ENCODE results near the gene NCKAP5L.
"Not testable (repeated sequence)": the region's sequence is repeated elsewhere in the genome, so short reads cannot be mapped to it uniquely, and the experiment has no call there.

Gene NCKAP5L

GRCh38 chr12:49776413-49776812 lies 51.8 kb downstream of the NCKAP5L start:
- DNase-seq, result peak; percentile 37

GRCh38 chr12:49773102-49773501 lies 55.1 kb downstream of the NCKAP5L start:
- not testable (repeated sequence) for DNase-seq

GRCh38 chr12:49767333-49767732 lies 60.9 kb downstream of the NCKAP5L start:
- no peak for DNase-seq

GRCh38 chr12:49766115-49766455 lies 62.1 kb downstream of the NCKAP5L start:
- no peak for DNase-seq

DNA sequence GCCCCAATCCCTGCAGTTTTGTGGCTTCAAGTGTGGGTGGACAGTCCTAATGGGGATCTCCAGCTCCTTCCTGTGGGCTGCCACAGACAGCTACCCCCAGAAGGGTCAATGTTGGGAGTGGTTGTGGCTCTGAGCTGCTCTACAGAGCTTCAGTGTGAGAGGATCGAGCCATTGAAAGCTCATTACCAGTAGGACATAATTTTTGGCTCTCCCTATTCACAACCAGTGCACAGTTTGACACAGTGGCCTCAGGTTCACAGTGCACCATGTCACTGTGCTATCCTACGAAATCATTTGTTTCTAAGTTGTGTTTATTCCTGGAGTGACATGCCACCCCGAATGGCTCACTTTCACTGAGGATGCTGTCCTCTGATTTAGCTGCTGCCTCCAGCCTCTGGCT lies 64.1 kb downstream of the NCKAP5L start:
- no peak for DNase-seq

DNA sequence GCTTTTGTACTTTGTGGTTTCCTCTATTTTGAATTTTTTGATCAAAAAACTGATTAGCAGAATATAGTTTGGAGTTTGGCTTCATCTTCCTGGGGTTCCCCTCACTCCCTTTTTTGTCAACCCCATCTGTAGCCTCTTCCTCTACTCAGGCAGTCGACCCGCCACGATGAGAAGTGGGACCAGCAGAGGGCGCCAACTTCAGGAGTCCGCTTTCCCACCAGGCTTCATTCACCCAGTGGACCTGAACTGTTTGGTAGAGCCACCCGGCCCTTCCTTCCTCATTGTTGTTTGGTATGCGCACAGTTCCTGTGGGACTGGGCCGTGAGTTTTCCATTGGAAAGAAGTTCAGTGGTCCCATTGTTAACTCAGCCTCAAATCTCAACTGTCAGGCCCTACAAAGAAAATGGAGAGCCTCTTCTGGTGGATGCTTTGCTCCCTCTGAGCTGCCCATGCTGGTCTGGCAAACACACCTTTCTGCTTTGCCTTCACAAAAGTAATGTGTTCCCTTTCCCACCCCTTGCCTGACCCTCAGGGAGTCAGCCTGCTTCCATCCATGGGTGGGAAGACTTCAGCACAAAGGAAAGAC lies 65.1 kb downstream of the NCKAP5L start:
- DNase-seq, result no peak

DNA sequence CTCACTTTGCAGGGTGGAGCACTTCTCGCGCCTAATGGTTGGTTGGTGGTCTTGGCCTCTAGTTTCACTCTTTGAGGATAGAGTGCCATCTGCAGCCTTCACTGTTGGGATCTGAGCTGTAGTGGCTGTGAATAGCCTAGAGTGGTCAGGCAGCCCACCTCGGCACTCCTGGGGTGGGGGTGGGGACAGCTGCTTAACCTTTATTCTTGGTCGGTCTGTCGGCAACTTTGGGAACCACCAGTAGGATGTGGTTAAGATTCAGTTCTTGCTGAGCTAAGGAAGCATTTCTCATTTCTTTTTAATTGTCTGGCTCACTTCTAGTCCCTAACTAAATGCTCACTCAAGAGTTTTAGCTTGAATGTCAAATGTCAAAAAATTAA lies 65.8 kb downstream of the NCKAP5L start:
- no peak for DNase-seq

DNA sequence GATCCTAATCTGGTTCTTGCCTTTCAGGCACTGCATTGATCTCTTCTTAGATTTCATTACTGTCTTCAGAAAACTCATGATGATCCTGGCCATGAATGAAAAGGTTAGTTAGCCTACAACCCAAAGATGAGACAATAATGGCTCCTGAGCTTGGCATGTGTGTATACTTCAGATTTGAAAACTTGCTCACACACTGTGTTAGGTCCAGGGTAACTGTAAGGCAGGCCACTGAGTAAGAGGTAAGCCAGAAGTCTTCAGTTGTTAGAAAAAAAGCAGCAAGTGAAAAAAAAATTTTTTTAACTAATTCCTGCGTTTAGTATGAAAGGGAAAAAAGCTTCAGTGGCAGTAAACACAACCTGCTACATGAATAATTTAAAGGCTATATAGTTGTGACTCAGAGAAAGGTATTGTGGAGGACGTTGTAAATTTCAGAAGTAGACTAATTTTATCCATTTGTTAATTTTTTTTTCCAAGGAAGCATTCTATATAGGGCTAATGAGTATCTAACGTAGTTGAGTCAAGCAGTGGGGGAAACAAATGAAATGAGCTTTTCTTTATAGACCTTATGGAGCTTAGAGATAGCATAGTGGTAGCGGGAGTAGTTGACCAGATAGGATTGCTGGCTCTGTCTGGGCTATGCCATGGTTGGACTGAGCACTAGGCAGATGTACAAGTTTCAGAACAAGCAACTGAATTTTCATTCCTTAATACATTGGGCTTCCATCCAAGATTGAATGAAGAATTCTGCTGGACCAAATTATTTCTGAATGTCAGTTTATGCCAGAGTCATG lies 66.3 kb downstream of the NCKAP5L start:
- DNase-seq, result no peak

DNA sequence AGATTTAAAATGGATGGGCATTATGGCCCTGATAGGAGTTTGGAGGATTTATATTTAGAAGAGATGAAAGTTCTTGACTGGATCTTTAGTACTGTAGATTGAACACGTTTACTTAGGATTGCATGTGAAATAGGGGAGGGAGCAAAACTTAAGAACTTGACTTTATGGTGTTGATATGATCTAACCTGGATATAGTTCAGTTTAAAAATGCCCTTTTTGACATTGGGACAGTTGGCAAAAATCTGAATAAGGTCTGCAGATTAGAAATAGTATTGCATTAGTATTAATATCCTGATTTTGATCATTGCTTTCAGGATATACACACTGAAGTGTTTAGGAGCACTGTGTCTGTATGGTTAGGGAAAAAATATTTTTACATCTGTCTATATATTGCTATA lies 77.2 kb downstream of the NCKAP5L start:
- DNase-seq, result no peak

- no peak for DNase-seq
Observed at GRCh38 chr12:49750027-49750995, 77.9 kb downstream of the NCKAP5L start.

DNA sequence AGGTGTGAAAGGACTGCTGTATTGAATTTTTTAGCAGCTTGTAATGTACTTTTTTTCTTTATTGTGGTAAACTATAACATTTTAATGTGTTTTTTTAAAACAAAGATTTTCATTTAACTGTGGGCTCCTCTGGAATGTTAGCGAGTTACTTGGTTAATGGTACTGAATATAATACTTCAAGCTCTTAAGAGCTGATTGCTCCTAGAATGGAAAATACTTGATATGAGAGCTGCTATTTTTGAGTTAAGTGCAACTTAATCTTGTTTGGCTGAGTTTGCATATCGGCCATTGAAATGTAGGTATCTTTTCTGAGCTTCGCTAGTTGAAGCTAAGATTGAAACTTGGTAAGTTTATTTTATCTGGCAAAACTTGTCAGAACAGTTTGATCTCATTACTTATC lies 79.4 kb downstream of the NCKAP5L start:
- DNase-seq, result no peak

DNA sequence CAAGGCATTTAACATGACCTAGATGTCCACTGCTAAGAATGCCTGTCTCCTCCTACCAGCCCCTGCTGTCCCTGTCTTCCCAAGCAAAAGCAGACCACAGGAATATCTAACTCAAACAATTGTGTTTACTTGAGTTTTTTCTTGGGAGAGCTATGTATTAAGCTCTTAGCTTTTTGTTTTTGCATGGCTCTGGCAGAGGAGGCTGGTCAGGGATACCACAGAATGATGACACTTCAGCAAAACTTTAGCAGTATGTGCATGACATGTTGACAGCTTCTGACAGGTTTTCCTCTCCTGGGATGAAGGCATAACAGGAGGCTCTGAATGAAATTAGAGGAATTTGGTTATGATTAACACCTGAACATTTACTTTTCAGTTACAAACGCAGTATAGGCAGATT lies 79.9 kb downstream of the NCKAP5L start:
- no peak for DNase-seq

- no peak for DNase-seq
Observed at GRCh38 chr12:49744363-49744885, 83.8 kb downstream of the NCKAP5L start.

DNA sequence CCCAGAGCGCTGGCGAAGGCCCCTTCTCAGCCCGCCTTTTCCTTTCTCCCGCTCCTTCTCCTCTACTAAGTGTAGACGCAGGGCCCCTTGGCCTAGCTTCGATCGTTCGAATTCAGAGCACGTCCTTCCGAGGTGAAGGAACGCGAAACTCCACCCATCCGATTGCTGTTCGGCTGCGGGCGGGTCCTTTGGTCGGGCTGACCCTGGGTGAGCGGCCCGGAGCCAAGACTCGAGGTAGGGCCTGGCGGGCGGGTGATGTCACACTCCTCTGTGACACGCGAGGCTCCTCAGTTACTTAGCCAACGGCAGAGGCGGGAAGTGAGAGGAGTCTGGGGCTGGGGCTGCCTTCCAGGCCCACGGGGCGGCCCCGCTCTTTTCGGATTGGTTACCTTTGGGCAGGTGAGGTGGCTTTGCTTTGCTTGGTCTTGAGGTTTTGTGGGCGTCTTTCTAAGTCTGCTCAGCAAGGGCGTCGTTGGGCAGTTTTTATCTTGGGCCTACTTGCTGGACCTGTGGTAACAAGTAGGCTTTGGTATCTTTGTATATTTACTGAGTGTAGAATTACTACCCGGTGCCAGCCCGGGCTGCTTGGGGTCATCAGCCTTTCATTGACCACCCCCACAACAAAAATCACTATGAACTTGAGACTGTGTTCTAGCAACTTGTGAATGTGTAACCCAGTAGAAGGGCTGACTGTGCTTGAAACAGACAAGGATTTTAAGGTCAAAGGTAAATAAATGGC lies 86.2 kb downstream of the NCKAP5L start:
- DNase-seq, result peak; percentile 48

Data from SHP77 treated with DMSO at 0.1 percent for 48 hours (cell line).